GM21737 (cell line): ENCODE data around the gene DGKI.

Experiments used
- ATAC-seq: cut with Tn5 transposase; IDR thresholded peaks from one replicate; pipeline ENCODE4 v1.9.1; 2021; ENCODE audit warnings: mild to moderate bottlenecking, moderate library complexity; ENCODE audit not compliant: unreplicated experiment

The DGKI gene

GRCh38 chr7:137873524-137873923 is 26.8 kb upstream of the DGKI start:
- no peak for ATAC-seq

- no peak for ATAC-seq
Observed at GRCh38 chr7:137871170-137871915, 24.6 kb upstream of the DGKI start.

- ATAC-seq, result no peak
Observed at GRCh38 chr7:137870684-137871083, 23.9 kb upstream of the DGKI start.

- ATAC-seq, result no peak
Observed at GRCh38 chr7:137870078-137870477, 23.3 kb upstream of the DGKI start.

GRCh38 chr7:137869260-137869659 is 22.5 kb upstream of the DGKI start:
- no peak for ATAC-seq

- ATAC-seq, result no peak
Observed at GRCh38 chr7:137867289-137867688, 20.5 kb upstream of the DGKI start.

- ATAC-seq, result no peak
Observed at GRCh38 chr7:137865764-137866163, 19.0 kb upstream of the DGKI start.

- no peak for ATAC-seq
Observed at GRCh38 chr7:137862964-137863363, 16.2 kb upstream of the DGKI start.

- no peak for ATAC-seq
Observed at GRCh38 chr7:137862358-137862757, 15.6 kb upstream of the DGKI start.

GRCh38 chr7:137860542-137860941 is 13.8 kb upstream of the DGKI start:
- no peak for ATAC-seq

GRCh38 chr7:137853053-137853452 is 6.3 kb upstream of the DGKI start:
- ATAC-seq, result no peak

GRCh38 chr7:137852108-137852507 is 5.3 kb upstream of the DGKI start:
- ATAC-seq, result no peak

GRCh38 chr7:137850972-137851945 is 4.5 kb upstream of the DGKI start:
- no peak for ATAC-seq

GRCh38 chr7:137850571-137850970 is 3.8 kb upstream of the DGKI start:
- no peak for ATAC-seq

GRCh38 chr7:137848095-137848494 is 1.3 kb upstream of the DGKI start:
- ATAC-seq, result no peak

- no peak for ATAC-seq
Observed at GRCh38 chr7:137847568-137848050, 835 bp upstream of the DGKI start.

- ATAC-seq, result no peak
Observed at GRCh38 chr7:137846549-137846826, 286 bp downstream of the DGKI start.

GRCh38 chr7:137844677-137845425 is 1.9 kb downstream of the DGKI start:
- no peak for ATAC-seq

GRCh38 chr7:137839903-137840779 is 6.6 kb downstream of the DGKI start:
- no peak for ATAC-seq

GRCh38 chr7:137838706-137839315 is 8.0 kb downstream of the DGKI start:
- no peak for ATAC-seq
